HG03442 (cell line): ENCODE data around the gene ZNF266.

Experiments used
- ATAC-seq: cut with Tn5 transposase; IDR thresholded peaks from one replicate; pipeline ENCODE4 v1.9.1; 2021; ENCODE audit warnings: mild to moderate bottlenecking, moderate library complexity; ENCODE audit not compliant: unreplicated experiment

The ZNF266 gene

DNA sequence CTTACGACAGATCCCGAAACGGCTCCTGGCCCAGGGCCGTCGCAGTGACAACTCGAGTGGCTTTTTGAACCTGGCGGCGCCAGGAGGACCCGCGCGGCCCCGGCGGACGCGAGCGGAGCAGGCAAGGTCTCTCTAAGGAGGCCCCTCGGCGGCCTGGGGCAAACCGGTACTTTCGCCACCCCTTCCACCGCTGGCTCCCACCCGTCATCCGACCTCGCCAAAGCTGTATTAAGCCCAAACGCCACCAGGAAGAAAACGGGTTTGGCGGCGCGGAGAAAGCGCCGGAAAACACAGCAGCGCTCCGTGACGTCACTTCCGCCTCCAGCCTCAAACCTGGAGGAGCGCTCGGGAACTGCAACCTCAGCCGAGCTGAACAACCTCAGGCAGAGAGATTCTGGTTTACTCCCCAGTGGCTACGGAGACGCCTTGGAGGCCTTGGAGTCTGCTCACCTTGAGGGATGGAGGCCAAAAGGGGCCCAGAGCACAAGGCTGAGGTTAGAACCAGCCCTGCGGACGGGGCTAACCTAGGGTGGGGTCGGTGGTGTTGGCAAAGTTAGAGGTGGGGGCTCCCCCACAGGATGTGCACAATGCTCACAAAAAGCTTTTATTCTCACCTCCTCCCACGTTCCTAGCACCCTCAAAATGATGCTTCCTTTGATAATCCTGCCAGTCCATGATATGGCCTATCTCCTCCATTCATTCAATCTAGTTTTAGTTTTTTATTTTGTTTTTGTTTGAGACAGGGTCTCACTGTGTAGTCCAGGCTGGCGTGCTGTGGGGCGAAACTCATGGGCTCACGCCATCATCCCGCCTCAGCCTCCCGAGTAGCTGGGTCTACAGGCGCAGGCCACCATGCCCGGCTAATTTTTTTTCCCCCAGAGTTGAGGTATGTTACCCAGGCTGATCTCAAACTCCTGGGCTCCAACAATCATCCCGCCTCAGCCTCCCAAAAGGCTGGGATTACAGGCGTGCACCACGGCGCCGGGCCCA, at the start of gene ZNF266:
Gene ZNF266, minus strand, starts transcription at position 295 of the 990 bp plus-strand sequence. CDS start 15,484 bp downstream, outside the sequence.
- peak; percentile 87 for ATAC-seq

GRCh38 chr19:9485140-9485539, 49.8 kb upstream of the ZNF266 start:
- ATAC-seq, result no peak

GRCh38 chr19:9474975-9475374, 39.6 kb upstream of the ZNF266 start:
- no peak for ATAC-seq

- no peak for ATAC-seq
Measured at GRCh38 chr19:9467161-9467560, 31.8 kb upstream of the ZNF266 start.

DNA sequence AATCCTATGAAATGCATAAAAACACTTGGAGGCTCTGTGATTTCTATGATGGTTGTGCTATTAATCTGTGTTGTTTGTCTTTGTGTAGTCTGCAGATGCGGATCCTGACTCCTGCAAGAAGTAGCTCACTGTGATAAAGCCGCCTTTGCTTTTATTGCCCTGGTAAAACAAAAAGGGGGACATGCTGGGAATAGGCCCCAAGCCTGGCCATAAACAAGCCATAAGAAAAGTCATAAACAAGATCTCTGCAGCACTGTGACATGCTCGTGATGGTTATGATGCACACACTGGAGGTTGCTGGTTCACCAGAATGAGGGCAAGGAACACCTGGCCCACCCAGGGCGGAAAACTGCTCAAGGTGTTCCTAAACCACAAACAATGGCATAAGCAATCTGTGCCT, 26.6 kb upstream of the ZNF266 start:
- no peak for ATAC-seq

DNA sequence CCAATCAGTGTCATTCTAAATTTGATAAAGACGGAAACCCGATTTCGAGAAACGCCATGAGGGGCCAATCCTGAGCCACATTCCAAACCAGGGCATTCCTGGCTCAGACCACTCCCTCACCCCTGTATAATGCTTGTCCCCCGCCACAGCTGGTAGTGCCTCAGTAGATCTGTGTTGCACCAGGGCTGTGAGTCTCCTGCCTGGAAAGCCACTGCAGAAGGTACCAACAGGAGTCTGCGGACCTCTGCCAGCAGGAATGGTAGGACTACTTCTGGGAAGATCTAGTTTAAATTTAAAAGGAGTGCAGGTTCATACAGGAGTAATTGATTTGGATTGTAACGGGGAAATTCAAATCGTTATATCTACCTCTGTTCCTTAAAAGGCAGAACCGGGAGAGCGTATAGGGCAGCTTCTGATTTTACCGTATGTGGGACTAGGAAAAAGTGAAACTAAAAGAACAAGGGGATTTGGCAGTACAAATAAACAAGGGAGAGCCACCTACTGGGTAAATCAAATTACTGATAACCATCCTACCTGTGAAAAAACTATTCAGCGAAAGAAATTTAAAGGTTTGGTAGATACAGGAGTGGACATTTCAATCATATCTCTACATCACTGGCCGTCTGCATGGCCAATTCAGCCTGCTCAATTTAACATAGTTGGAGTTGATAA, 20.8 kb upstream of the ZNF266 start:
- no peak for ATAC-seq

DNA sequence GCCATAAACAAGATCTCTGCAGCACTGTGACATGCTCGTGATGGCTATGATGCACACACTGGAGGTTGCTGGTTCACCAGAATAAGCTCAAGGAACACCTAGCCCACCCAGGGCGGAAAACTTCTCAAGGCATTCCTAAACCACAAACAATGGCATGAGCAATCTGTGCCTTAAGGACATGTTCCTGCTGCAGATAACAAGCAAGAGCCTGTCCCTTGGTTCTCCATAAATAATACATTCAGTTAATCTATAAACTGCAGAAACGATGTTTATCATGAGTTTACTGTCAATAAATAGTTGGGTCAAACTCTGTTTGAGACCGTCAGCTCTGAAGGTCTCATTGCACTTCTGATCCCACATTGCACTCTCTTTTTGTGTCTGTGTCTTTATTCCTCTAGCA, 18.6 kb upstream of the ZNF266 start:
- ATAC-seq, result no peak

GRCh38 chr19:9445037-9445436, 9.7 kb upstream of the ZNF266 start:
- no peak for ATAC-seq

GRCh38 chr19:9436358-9436757, 985 bp upstream of the ZNF266 start:
- ATAC-seq, result no peak

DNA sequence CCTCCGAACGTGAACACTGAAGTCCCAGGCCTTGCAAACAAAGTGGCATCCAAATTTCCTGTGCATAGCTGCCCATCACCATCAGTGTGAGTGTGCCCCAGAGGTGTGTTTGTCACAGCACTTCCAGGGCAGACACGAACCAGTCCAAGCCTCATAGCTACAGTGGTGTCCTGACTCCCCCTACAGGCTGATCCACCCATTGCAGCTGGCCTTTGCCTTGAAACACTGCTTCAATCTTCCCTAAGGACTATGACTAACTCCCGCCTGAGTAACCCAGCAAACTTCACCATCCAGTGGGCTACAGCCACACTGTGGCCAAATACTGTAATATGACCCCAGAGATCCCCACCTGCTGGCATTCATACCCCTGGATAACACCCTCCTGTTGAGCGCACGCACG, 3.9 kb downstream of the ZNF266 start:
- no peak for ATAC-seq

DNA sequence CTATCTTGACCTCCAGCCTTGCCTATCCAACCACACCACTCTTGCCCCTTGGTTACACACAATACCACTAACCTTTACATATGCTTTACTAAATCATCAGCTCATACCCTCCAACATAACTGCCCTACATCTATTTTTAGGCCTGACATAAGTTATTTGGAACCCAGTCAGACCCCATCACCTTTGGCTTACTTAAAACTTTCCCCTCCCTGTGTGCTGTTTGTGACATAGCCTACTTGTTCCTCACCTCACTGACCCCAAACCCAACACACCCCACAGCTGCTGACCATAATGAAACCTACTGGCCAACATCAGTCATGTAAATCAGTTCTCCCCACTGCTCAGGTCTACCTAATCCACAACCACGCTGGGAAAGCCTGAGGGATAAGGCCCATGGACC, 4.9 kb downstream of the ZNF266 start:
- no peak for ATAC-seq

DNA sequence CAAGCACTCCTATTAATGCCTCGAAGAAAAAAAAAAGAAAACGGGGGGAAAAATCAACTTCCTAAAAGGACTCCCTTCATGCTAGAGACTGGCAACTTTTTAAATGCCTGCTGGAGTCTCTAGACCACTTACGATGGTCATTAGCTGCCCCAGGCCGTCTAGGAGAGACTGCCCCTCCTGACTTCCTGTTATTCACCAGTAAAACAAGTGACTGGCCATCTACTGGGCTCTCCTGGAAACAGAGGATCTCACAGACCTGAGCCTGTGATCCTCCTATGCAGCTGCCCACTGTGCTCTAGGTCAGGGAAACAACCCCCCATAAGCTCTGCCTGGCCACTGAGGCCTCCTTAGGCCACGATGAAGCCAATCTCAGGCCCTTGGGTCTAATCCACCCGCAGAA, 7.4 kb downstream of the ZNF266 start:
- no peak for ATAC-seq

DNA sequence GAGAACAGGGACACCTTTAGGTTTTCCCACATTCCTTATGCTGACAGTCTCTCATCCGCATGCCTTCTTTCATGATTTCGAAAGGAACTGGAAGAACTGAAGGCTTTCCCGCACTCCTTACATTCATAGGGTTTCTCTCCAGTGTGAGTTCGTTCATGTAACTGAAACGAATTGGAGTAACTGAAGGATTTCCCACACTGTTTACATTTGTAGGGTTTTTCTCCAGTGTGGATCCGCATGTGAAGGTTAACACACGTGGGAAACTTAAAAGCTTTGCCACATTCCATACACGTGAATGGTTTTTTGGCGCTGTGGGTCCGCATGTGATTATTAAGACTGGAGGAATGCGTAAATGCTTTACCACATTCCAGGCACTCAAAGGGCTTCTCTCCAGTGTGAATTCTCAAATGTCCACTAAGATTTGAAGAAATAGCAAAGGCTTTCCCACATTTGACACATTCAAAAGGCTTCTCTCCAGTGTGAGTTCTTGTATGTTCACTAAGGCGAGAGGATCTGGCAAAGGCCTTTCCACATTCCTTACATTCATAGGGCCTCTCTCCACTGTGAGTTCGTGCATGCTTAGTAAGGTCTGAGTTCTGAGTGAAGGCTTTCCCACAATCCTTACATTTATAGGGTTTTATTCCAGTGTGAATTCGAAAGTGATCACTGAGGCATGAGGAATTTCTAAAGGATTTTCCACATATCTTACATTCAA, 22.0 kb downstream of the ZNF266 start:
- no peak for ATAC-seq

- ATAC-seq, result no peak
Measured at GRCh38 chr19:9407827-9408226, 27.5 kb downstream of the ZNF266 start.

DNA sequence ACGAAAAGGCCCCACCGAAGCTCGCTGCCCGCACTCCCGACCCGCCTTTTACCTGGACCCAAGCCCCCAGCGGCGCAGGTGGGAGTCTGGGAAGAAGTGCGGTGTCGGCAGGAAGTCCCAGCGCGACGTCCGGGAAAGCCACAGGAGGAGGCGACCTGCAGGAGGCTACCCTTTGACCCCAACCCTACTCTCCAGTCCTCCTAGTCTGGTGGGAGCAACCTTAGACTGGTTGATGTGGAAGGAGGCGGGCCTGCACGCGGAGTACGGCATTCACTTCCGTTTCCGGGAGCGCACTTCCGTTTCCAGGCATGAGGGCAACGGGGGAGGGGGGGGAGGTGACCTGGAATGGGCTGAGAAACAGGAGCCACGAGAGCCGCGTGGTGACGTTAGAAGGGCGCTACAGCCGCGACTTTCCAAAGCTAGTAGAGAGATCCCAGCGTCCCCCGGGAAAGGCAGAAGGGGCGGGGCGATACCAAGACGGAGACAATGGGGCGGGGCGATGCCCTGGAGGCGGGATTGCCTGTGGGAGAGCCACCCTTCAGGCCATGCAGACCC, 28.5 kb downstream of the ZNF266 start:
- no peak for ATAC-seq

DNA sequence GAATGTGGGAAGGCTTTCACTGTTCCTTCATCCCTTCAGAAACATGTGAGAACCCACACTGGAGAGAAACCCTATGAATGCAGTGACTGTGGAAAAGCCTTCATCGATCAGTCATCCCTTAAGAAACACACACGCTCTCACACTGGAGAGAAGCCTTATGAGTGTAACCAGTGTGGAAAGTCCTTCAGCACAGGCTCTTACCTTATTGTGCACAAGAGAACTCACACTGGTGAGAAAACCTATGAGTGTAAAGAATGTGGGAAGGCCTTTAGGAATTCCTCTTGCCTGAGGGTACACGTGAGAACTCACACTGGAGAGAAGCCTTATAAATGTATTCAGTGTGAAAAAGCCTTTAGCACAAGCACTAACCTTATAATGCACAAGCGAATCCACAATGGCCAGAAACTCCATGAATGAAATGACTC, 54.0 kb downstream of the ZNF266 start:
- no peak for ATAC-seq

DNA sequence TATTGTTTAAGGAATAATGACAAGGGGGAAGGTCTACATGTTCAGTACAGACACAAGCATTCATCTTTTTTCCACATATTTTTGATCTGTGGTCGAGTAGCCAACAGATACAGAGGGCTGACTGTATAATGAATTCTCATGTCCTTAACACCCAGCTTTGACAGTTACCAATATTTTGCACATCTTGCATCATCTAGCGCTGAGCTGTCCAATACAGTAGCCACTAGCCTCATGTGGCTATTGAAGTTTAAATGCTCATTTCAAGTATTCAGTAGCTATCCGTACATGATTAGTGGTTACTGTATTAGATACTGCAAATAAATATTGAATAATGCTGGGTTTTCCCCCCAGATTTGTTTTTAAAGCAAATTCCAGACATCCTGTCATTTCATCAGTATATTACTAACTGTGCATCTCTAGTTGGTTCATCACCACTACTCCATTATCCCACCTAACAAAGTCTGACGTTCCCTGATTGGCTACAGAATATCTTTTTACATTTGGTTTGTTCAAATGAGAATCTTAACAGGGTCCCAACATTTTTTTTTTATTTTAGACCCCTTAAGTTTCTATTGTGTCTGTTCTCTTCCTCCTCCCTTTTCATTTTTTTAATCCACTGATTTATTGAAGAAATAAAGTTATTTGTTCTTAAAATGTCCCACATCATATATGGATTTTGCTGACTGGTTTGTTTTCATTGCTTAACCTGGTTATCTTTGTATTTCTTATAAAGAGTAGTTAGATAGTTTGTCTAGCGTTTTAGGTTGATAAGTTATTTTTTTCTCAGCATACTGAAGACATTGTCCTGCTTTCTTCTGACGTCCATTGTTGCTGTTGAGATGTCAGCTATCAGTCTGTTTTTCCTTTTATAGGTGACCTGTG, 64.4 kb downstream of the ZNF266 start:
- no peak for ATAC-seq

DNA sequence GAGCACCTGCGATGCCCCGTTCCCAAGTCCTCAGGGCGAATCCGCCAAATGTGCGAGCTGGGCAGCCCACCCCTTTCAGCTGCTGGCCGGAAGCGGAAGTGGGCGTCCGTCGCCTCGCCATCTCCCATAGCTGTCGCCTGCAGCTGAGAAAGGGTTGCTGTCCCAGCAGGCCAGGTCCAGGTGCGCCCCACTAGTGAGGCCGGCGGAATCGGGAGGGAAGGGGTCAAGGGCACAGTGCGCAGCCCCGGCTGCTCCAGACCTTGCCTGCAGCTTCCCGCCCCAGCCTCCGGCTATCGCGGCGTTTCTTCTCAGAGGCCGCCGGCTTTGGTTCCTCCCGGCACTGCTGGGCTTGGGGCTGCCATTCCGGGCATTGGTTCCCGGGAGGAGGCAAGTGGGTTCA, 72.5 kb downstream of the ZNF266 start, which contains the start of gene ZNF177:
Gene ZNF177, plus strand, starts transcription at position 109 of the 400 bp plus-strand sequence. CDS start 15,299 bp downstream, outside the sequence.
- ATAC-seq, result no peak
